ENCODE data around the gene CLCNKA.

- TF ChIP-seq SUZ12 (IDR thresholded peaks at IDR 0.05; ENCODE audit: extremely low read depth, insufficient read depth, insufficient read length), result no peak
- no peak for TF ChIP-seq YY1 (IDR thresholded peaks at IDR 0.05; ENCODE audit: insufficient read depth, insufficient read length)
- TF ChIP-seq ZNF274 (IDR thresholded peaks at IDR 0.05; ENCODE audit: low read depth, low read length), result no peak
Measured at GRCh38 chr1:15983275-15983674, 38.6 kb upstream of the CLCNKA start.
